ENCODE measurements around the gene PRM3. TPM values are rescaled to one million over a fixed set of nuclear protein-coding genes. Genes with fewer than 3 reads are reported as not detected.

PRM3 gene
- total RNA-seq, 2 experiments from 2014 or later, result not detected

- Mint-ChIP-seq H3K9me3 (no peaks in the 10 kb centered on the region), H3K4me1 (ENCODE audit: low read depth) (no peaks in the 10 kb centered on the region), H3K27ac (no peak overlapping the region), H3K4me3 (no peak overlapping the region), H3K36me3 (ENCODE audit: low read depth) (no peaks in the 10 kb centered on the region), H3K27me3 (no peaks in the 10 kb centered on the region)
- ChIA-PET CTCF (no interaction called here), POLR2A (interaction anchor here (1.0 to 2.0 kb wide), 3 partner anchors 8 to 14 kb away, joined by 3 to 7 read pairs (median 4); no protein-coding TSS in a partner anchor)
- TF ChIP-seq CTCF (IDR thresholded peaks at IDR 0.05), result no peak
- intact Hi-C loops (cut with micrococcal nuclease), result no loop called here
- ATAC-seq, result no peak
- DNase-seq, result no peak
These were observed 945 bp downstream of the PRM3 start for GRCh38 chr16:11272484-11272883.

- no peaks in the 10 kb centered on the region for H3K4me1 Mint-ChIP-seq (ENCODE audit: low read depth)
- POLR2A ChIA-PET, result interaction anchor here (0.7 to 1.4 kb wide), 2 partner anchors 11 to 13 kb away, joined by 3 to 4 read pairs; no protein-coding TSS in a partner anchor
- intact Hi-C loops (cut with micrococcal nuclease), result no loop called here
- TF ChIP-seq CTCF (IDR thresholded peaks at IDR 0.05), result no peak
- no peak overlapping the region for H3K4me3 Mint-ChIP-seq
- H3K27me3 Mint-ChIP-seq, result no peaks in the 10 kb centered on the region
- H3K9me3 Mint-ChIP-seq, result no peaks in the 10 kb centered on the region
- DNase-seq (no peak), ATAC-seq (no peak)
- no peaks in the 10 kb centered on the region for H3K36me3 Mint-ChIP-seq (ENCODE audit: low read depth)
- CTCF ChIA-PET, result no interaction called here
- no peak overlapping the region for H3K27ac Mint-ChIP-seq
These were observed 1.8 kb downstream of the PRM3 start for GRCh38 chr16:11271610-11272009.

- intact Hi-C loops (cut with micrococcal nuclease), result no loop called here
- ChIA-PET POLR2A (interaction anchor here (0.7 kb wide), 2 partner anchors 10 to 13 kb away, joined by 3 read pairs; no protein-coding TSS in a partner anchor), CTCF (interaction anchor here (1.1 kb wide), 1 partner anchor 306 kb away, joined by 3 read pairs; no protein-coding TSS in a partner anchor)
- no peak for DNase-seq
- Mint-ChIP-seq H3K4me3 (no peak overlapping the region), H3K27me3 (no peaks in the 10 kb centered on the region), H3K4me1 (ENCODE audit: low read depth) (no peaks in the 10 kb centered on the region), H3K36me3 (ENCODE audit: low read depth) (no peaks in the 10 kb centered on the region), H3K9me3 (no peaks in the 10 kb centered on the region), H3K27ac (no peak overlapping the region)
- ATAC-seq, result no peak
- no peak for TF ChIP-seq CTCF (IDR thresholded peaks at IDR 0.05)
These were observed 2.7 kb downstream of the PRM3 start for GRCh38 chr16:11270602-11271162.

- CTCF ChIA-PET, result interaction anchor here (1.1 to 2.1 kb wide), 4 partner anchors 13 to 305 kb away, joined by 3 to 7 read pairs (median 4); partner anchors contain the start of gene SOCS1
- no peak for ATAC-seq
- no peak within 1 kb of the TSS for H3K4me3 Mint-ChIP-seq
- intact Hi-C loops (cut with micrococcal nuclease), result no loop called here
- no peak within 1 kb of the TSS for H3K27ac Mint-ChIP-seq
- H3K36me3 Mint-ChIP-seq (ENCODE audit: low read depth), result no peaks in the 10 kb centered on the region
- H3K9me3 Mint-ChIP-seq, result no peaks in the 10 kb centered on the region
- TF ChIP-seq CTCF (IDR thresholded peaks at IDR 0.05), result no peak
- no peaks in the 10 kb centered on the region for H3K27me3 Mint-ChIP-seq
- POLR2A ChIA-PET, result interaction anchor here (0.6 to 2.3 kb wide), 5 partner anchors 13 to 388 kb away, joined by 3 to 9 read pairs (median 3); partner anchors contain the start of gene SOCS1
- DNase-seq, result no peak
- peaks cover 11% of the 10 kb centered on the region for H3K4me1 Mint-ChIP-seq (ENCODE audit: low read depth)
These were observed 4.5 kb downstream of the PRM3 start, which contains the start of gene TNP2 for GRCh38 chr16:11268921-11269375. Gene TNP2, minus strand, starts transcription at chr16:11269325. Its CDS starts 63 bp downstream, at chr16:11269262.

GRCh38 chr16:11265124-11265523 is 8.3 kb downstream of the PRM3 start:
- H3K27me3 Mint-ChIP-seq, result no peaks in the 10 kb centered on the region
- no peak overlapping the region for H3K27ac Mint-ChIP-seq
- ChIA-PET CTCF (interaction anchor here (1.5 kb wide), 1 partner anchor 9 kb away, joined by 4 read pairs; the partner anchor contains the start of gene PRM3), POLR2A (interaction anchor here (0.7 to 1.9 kb wide), 3 partner anchors 8 to 106 kb away, joined by 3 to 7 read pairs (median 4); partner anchors contain the start of gene PRM3)
- no peak for TF ChIP-seq CTCF (IDR thresholded peaks at IDR 0.05)
- no peaks in the 10 kb centered on the region for H3K36me3 Mint-ChIP-seq (ENCODE audit: low read depth)
- H3K9me3 Mint-ChIP-seq, result no peaks in the 10 kb centered on the region
- intact Hi-C loops (cut with micrococcal nuclease), result no loop called here
- DNase-seq, result no peak
- no peak overlapping the region for H3K4me3 Mint-ChIP-seq
- H3K4me1 Mint-ChIP-seq (ENCODE audit: low read depth), result peaks cover 28% of the 10 kb centered on the region
- no peak for ATAC-seq

All from activated CD8-positive, alpha-beta T cell treated with anti-CD3 and anti-CD28 coated beads for 36 hours (primary cell).